Activated gamma-delta T cell (primary cell): ENCODE measurements around the gene TBC1D2.
A peak's percentile ranks its signal among the peaks of the same experiment; 100 is the strongest.
"Not testable (repeated sequence)": the region's sequence is repeated elsewhere in the genome, so short reads cannot be mapped to it uniquely, and the experiment has no call there.

Experiments
- DNase-seq: peaks from one replicate; lab custom pipeline; 2025; lab: John Stamatoyannopoulos, UW
- total RNA-seq, 2 donors: gene quantifications; one replicate each; lab custom pipeline; 2026; lab: John Stamatoyannopoulos, UW

Gene TBC1D2, protein sequence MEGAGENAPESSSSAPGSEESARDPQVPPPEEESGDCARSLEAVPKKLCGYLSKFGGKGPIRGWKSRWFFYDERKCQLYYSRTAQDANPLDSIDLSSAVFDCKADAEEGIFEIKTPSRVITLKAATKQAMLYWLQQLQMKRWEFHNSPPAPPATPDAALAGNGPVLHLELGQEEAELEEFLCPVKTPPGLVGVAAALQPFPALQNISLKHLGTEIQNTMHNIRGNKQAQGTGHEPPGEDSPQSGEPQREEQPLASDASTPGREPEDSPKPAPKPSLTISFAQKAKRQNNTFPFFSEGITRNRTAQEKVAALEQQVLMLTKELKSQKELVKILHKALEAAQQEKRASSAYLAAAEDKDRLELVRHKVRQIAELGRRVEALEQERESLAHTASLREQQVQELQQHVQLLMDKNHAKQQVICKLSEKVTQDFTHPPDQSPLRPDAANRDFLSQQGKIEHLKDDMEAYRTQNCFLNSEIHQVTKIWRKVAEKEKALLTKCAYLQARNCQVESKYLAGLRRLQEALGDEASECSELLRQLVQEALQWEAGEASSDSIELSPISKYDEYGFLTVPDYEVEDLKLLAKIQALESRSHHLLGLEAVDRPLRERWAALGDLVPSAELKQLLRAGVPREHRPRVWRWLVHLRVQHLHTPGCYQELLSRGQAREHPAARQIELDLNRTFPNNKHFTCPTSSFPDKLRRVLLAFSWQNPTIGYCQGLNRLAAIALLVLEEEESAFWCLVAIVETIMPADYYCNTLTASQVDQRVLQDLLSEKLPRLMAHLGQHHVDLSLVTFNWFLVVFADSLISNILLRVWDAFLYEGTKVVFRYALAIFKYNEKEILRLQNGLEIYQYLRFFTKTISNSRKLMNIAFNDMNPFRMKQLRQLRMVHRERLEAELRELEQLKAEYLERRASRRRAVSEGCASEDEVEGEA
- total RNA-seq = 11.8 to 11.9 reads per million in 2 donors

DNA sequence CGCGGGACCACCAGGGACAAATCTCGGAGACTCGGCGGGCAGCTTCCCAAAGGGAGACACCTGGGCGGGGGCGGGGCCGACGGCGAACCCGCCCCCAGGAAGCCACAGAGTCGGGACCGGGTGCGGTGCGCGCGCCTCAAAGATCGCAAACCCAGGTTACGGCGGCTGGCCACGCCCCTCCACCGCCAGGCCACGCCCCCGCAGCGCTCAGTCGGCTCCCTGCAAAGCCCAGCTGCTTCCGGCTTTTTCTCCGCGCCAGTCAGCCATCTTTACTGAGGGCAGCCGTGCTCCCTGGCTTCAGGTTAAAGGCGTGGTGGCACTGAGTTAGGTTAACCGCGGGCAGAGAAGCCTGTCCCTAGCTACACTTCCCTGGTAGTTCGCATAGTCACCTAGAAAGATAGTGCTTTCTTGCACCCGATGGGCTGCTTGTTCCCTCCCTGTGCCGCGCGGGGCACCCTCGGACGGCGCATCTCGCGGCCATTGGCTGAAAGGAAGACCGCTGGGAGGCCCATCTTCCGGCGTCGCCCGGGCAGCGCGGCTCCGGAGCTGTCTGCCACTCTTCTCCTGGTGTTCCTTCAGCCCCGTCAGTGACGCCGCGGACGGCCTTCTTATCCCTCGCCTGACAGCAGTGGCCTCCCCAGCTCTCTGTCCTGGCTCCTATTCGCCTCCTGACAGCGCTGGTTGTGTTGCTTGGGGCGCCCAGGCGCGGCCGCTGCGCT lies at the start of gene TBC1D2:
TSS of gene TBC1D2 (minus strand) at position 72 of the 719 bp plus-strand sequence. CDS start 108 bp downstream, outside the sequence.
- peak; percentile 91 for DNase-seq

DNA sequence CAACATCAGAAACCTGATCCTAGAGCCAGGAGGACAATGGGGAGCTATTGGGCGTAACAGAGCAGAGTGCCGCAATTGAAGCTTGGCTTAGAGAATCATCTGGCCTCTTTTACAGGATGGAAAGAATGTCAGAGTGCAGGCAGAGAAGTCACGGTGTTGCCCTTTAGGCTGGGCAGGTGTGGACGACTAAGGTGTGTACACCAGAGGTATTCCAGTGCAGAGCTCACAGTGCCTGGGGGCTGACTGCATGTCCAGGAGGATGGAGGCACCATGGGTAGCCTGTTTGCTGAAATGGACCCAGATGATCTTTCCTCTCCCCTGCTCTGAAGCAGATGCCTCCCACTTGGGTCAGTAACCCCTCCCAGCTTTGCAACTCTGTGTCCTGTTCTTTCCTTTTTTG lies 48.9 kb upstream of the TBC1D2 start:
- no peak for DNase-seq

DNA sequence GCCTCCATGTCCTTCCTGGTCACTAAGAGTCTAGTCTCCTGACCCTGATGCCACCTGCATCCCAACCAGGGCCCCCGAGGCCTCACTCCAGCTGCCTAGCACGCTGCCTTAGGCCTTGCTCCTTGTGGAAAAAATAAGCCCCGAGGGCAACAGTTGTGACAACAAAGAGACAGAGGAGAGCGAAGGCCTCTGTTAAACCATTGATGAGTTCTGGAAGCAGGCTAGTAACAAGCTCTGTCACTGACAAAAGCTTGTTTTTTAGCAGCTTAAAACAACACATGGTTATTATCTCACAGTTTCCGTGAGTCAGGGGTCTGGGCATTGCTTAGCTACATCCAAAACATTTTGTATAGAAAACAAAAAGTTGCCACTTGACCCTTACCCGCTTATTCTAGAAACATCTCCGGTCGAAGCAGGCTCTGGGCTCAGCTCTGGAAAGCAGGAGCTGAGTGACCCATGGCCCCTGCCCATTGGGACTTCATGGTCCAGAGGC lies 48.2 kb upstream of the TBC1D2 start:
- DNase-seq = no peak

DNA sequence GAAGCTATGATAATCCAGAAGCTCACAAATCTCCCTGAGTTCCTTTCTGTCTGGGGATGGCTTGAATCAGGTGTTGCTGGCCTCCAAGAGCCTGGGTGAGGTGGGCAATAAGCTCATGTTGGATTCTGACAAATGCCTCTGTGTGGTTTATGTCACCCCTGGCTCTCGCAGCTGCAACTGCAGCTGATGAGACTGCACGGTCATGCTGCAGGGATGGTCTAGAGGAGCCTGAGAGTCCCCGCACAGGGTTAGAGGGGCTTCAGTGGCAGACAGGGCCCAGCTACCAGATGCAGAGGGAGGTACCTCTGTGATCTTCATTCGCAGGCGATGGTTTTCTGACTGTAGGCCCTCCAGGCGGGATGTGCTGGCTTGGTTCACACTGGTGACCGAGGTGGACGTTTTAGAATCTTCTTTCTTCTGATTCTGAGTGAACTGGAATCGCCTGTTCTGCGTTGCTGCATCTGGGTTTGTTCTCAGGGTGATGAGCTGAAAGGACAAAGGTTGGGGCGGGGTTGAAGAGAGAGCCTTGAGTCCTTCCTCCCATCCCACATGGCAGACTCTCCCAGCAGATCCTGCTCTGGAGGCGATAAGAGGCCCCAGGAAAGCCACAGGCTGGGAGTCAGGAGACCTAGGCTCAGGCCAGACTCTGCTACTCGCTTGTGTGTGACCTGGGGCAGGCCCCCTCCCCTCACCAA lies 47.6 kb upstream of the TBC1D2 start:
- DNase-seq = no peak

DNA sequence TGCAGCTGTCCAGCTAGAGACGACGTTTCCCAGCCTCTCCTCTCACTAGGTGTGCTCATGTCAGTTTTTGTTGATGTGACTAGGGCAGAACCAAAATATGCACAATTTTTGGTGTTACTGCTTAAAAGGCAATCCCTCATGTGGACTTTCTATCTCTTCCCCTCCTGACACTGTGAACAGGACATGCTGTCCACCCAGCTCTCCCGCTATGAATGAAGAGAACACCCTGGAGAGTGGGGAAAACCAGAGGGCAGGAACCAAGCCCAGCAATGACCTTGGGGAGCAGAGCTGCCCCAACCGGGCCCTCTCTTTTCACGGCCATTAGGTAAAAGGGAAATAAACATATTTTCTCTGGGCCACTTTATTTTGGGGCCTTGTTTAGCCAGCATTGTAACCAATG lies 46.7 kb upstream of the TBC1D2 start:
- DNase-seq = no peak

DNA sequence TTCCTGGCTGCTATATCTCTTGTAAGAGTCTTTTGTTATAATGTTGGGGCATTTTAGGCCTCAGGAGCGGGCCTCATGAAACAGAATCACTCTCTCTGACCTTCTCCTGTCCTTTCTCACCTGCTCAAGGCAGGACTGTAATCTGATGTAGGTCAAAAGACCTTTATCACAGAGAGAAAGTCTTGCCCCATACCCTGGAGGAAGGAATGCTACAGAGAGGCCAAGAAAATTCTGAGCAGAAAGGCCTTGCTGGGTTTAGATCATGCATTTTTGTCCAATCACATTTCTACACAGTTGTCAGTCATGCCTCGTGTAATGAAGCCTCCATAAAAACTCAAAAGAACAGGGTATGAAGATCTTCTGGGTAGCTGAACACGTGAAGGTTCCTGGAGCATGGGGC lies 45.2 kb upstream of the TBC1D2 start:
- no peak for DNase-seq

DNA sequence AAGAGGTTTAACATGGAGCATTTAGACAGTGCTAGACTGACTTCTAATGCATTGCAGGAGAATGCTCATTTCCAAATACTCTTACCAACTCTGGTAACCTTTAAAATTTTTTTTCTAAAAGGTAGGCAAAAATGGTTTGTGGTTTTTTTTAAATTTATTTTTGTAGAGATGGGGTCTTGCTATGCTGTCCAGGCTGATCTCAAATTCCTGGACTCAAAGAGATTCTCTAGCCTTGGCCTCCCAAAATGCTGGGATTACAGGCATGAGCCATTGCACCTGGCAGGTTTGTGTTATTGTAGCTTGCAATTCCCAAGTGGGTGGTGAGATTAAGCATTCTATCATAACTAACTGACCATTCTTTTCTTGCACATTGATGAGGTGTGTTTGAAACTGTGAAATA lies 43.0 kb upstream of the TBC1D2 start:
- DNase-seq = no peak

DNA sequence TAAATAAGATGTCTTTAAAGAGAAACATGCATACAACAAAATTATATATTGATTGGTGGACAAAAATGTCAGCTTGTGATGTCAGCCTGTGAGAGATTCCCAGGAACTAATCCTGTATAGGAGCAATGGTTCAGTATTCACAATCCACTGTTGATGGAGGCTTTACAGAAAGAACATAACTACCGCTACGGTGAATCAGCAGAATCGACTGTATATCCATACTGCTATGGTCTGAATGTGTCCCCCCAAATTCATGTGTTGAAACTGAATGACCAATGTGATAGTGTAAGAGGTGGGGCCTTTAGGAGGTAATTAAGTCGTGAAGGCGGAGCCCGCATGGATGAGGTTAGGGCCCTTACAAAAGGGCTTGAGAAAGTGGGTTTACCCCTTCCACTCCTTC lies 40.4 kb upstream of the TBC1D2 start:
- no peak for DNase-seq

DNA sequence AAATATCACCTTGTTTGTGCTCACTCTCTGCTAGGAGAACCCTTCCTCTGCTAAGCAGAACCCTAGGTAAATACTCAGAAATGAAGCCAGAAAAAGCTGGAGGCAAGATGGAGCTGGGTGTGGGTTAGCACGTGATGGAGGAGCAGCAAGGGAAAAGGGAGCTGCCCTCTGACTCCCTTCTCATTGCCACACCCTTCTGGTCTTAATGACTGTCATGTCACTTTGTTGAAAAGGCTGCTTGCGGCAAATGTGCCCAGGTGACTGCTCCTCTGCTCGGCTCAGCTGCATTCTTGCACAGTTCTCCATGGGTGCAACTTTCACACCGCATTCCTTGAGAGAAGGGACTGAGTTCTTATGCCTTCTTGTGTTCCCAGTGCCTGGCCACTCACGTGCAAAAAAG lies 36.4 kb upstream of the TBC1D2 start:
- no peak for DNase-seq

DNA sequence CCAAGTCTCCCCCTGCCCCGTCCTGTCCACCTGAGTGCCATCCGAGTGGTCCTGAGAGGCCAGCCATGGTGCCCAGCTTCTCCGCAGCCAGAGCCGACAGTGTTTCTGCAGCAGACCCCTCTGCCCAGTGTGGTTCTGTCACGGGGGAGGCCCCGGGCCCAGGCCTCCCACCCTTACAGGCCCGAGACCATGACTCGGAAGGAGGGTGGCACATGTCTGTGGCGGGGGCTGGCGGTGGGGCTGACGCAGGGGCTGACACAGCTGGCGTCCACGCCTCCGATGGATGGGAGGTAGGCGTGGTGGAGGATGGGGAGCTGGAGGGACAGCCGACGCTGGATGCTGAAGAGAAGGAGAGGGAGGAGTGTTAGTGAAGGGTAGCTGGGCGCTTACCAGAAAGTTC lies 35.0 kb upstream of the TBC1D2 start:
- no peak for DNase-seq

DNA sequence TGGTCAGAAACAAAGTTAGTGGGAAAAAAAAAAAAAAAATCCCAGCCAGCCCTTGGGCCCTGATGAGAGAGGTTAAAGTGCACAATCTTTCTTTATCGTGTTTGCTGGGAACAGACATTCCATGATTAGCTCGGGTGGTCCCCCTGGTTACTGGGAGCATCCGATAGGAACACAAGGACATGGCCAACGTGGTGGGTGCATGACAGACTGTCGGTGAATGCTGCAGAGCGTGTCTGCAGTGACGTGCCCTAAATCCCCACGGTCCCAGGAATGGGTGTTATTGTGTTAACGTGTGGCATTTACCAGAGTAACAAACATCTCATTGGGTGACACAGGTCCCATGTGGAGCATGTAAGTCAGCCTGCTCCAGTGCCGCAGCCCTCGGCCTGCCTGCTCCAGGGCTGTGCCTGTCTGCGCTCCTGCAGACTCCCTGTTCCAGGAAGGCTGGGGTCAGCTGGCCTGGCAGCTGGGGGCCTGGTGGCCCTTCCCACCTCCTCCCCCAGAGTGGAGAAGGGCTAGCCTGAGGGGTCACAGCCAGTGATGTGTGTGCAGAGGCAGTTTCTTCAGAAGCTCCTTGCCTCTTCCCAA lies 34.3 kb upstream of the TBC1D2 start:
- no peak for DNase-seq

DNA sequence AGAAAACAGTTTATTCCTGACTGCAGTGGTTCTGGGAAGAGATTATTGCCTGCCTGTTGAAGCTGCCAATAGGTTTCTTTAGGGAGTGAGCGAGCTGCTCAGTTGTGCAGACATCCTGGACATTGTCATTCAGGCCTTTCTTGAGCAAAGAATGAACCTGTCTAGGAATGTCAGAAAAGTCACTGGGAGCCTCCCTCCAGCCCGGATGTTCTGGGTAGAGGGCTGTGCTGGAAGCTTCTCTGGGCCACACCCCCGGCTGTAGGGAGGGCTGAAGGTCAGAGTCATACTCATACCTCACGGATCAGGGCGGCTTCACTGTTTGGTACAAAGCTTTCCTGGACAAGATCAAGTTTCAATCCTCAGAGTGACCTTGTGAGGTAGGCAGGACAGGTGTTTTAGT lies 33.4 kb upstream of the TBC1D2 start:
- no peak for DNase-seq

DNA sequence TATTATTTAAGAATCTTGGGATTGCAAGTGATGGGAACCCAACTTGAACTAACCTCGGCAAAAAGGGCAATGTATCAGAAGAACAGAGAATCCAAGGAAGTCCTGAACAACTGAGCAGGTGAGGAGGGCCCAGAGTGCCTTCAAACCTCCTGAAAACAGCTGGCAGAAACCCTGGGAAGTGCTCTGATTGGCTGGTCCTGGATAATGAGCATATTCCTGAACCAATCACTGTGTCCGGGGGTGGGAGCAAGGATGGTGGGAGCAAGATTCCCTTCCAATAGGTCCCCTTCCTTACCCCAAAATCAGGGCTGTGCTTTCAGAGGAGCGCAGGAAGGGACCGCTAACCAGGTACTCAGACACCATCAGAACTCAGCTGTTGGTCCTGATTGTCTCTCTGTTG lies 31.9 kb upstream of the TBC1D2 start:
- DNase-seq = no peak

DNA sequence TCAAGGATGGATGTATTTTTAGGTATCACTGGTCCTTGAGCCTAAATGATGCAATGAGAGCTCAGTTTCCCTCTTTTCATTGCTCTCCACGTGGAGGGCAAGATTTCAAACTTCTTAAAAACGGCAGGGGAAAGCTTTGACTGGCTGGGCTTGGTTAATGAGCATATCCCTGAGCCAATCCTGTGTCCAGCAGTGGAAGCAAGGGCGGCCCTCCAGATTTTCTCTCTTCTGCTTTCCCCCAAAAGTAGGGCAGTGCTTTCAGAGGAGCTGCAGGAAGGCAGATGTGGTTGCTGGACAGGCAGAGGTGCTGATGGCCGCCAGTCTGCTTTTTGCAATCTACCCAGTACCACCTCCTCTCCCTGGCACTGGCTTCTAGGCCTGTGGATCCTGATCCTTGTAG lies 30.0 kb upstream of the TBC1D2 start:
- DNase-seq = no peak

DNA sequence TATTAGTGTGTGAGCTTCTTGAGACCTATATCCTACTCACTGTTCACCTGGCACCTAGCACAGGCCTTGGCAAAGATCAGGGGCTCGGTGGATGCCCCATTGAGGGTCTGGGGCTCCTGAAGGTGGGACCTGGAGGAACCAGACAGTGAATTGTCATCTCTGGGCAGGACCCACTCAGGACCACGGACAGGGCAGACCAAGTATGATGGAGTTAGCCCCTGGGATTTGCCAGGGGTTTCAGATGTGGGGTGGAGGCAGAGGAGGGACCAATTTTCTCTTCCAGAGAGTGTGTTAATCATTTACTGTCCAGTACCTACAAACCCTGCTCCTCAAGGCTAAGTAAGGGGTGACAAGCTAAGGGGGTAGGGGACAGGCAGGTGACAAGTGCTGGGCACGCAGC lies 29.3 kb upstream of the TBC1D2 start:
- DNase-seq = no peak

DNA sequence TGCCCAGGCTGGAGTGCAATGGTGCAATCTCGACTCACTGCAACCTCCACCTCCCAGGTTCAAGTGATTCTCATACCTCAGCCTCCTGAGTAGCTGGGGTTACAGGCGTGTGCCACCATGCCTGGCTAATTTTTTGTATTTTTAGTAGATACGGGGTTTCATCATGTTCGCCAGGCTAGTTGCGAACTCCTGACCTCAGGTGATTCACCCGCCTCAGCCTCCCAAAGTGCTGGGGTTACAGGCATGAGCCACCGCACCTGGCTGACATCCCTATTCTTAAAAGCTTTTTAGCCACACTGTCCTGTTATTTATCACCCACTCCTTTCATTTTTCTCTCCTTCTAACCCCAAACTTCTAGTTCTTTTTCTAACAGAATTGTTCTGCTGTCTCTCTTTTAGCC lies 27.7 kb upstream of the TBC1D2 start:
- not testable (repeated sequence) for DNase-seq

DNA sequence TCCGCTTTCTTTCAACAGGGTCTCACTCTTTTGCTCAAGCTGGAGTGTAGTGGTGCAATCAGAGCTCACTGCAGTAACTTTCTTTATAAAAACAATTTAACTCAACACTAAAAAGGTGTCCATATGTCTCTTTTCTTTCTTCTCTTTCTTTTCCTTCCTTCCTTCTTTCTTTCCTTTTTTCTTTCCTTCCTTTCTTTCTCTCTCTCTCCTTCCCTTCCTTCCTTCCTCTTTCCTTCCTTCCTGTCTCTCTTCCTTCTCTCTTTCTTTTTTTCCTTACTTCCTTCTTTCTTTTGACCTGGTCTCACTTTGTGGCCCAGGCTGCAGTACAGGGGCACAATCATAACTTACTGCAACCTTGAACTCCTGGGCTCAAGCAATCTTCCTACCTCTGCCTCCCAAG lies 25.8 kb upstream of the TBC1D2 start:
- no peak for DNase-seq

DNA sequence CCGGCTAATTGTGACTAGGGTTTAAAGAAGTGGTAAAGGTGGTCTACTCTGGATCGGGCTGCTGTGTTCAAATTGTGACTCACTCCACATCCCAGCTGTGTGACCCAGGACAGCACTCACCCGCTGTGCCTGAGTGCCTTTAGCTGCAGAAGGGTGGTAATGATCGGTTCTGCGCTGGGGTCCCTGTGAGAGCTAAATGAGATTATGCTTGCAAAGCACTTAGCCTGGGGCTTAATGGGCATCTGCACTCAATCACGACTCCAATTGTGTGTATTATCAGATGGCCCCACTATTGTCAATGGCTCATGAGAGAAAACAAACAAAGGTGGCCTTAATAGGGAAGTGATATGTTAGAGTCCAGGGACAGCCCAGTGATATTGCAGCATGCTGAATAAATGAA lies 25.1 kb upstream of the TBC1D2 start:
- no peak for DNase-seq

DNA sequence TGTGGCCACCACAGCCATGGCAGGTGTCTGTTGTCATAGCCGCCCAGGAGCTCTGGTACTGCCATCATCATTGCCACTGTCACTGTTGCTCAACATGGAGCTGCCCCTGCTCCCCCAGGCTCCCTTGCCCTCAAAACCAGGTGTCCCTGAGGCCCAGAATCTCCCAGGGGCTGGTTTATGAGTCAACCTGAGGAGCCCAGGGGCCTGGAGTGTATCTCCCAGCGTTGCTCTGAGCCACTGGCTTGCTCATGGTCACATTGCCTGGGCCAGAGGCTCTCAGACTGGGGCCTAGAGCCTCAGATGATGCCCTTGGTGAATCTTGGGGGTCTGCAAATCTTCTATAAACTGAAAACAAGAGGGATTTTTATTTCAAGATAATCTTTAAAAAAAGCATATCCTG lies 24.7 kb upstream of the TBC1D2 start:
- DNase-seq = no peak

DNA sequence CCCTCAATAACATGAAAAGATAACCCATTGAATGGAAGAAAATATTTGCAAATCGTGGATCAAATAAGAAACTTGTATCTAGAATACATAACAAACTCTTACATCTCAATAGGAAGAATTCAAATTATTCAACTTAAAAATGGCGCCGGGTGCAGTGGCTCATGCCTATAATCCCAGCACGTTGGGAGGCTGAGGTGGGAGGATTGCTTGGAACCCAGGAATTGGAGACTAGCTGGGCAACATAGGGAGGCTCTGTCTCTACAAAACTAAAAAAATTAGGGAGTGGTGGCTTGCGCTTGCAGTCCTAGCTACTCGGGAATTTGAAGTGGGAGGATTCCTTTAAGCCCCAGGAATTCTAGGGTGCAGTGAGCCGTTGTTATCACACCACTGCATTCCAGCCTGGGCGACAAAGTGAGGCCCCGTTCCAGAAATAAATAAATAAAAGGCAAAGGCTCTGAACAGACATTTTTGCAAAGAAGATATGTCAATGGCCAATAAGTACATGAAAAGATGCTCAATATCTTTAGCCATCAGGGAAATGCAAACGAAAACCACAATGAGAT lies 21.5 kb upstream of the TBC1D2 start:
- DNase-seq = no peak

DNA sequence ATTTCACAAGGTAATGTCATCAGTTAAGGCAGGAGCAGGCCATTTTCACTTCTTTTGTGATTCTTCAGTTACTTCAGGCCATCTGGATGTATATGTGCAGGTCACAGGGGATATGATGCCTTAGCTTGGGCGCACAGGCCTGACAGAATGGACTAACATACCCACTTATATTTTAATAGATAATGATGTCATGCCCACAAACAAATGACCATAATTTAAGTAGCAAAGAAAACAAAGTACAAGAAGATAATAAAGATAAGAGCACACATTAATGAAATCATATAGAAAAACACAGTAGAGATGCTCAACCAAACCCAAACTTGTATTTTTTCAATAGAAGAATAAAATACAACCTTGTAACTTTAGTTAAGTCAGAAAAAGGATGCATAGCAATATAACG lies 19.7 kb upstream of the TBC1D2 start:
- DNase-seq = no peak
